Measurements from ENCODE around the gene ANKRD33. TPM values are rescaled to one million over a fixed set of nuclear protein-coding genes. Genes with fewer than 3 reads are reported as not detected.

ANKRD33 gene
- total RNA-seq, 6 experiments from 2014 or later = not detected

GRCh38 chr12:51869931-51870330 is 18.0 kb upstream of the ANKRD33 start:
- no peak overlapping the region for H3K27ac Mint-ChIP-seq
- H3K4me3 Mint-ChIP-seq = peak overlapping the region; percentile 37; the same call in 1 of the 2 replicates
- no peak for DNase-seq
- H3K27me3 Mint-ChIP-seq (ENCODE audit: insufficient read depth) = peaks cover 14% of the 10 kb centered on the region
- no peaks in the 10 kb centered on the region for H3K9me3 Mint-ChIP-seq
- peaks cover 14% of the 10 kb centered on the region for H3K4me1 Mint-ChIP-seq (ENCODE audit: low read depth)
- TF ChIP-seq CTCF (IDR thresholded peaks at IDR 0.05) = no peak
- no peaks in the 10 kb centered on the region for H3K36me3 Mint-ChIP-seq (ENCODE audit: low read depth)

- Mint-ChIP-seq H3K9me3 (no peaks in the 10 kb centered on the region), H3K4me3 (no peak overlapping the region), H3K27me3 (ENCODE audit: insufficient read depth) (peaks cover 13% of the 10 kb centered on the region), H3K27ac (no peak overlapping the region), H3K36me3 (ENCODE audit: low read depth) (no peaks in the 10 kb centered on the region), H3K4me1 (ENCODE audit: low read depth) (peaks cover 14% of the 10 kb centered on the region)
- TF ChIP-seq CTCF (IDR thresholded peaks at IDR 0.05) = no peak
- DNase-seq = no peak
Observed at GRCh38 chr12:51870504-51870903, 17.4 kb upstream of the ANKRD33 start.

DNA sequence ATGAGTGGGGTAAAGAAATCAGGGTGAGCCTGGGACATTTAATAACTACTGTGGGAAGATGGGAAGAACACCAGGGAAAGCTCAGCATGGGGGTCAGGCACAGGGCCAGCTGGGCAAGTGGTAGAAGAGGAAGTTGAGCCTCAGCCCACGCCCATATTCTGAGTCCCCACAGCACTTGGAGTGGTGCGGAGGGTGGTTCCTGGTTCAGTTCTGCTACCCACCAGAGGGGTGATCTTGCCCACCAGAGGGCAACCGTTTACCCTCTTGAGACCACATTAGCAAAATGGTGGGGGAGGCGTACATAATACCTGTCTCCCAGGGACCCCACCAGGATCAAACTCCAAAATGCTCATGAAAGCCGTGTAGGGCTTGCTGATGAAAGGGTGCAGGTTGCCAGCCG is 16.8 kb upstream of the ANKRD33 start:
- H3K4me3 Mint-ChIP-seq = no peak overlapping the region
- no peaks in the 10 kb centered on the region for H3K9me3 Mint-ChIP-seq
- H3K4me1 Mint-ChIP-seq (ENCODE audit: low read depth) = peaks cover 14% of the 10 kb centered on the region
- H3K27me3 Mint-ChIP-seq (ENCODE audit: insufficient read depth) = peaks cover 13% of the 10 kb centered on the region
- DNase-seq = no peak
- peak; percentile 14; the same call in 1 of the 2 replicates for TF ChIP-seq CTCF (IDR thresholded peaks at IDR 0.05)
- H3K27ac Mint-ChIP-seq = no peak overlapping the region
- no peaks in the 10 kb centered on the region for H3K36me3 Mint-ChIP-seq (ENCODE audit: low read depth)

DNA sequence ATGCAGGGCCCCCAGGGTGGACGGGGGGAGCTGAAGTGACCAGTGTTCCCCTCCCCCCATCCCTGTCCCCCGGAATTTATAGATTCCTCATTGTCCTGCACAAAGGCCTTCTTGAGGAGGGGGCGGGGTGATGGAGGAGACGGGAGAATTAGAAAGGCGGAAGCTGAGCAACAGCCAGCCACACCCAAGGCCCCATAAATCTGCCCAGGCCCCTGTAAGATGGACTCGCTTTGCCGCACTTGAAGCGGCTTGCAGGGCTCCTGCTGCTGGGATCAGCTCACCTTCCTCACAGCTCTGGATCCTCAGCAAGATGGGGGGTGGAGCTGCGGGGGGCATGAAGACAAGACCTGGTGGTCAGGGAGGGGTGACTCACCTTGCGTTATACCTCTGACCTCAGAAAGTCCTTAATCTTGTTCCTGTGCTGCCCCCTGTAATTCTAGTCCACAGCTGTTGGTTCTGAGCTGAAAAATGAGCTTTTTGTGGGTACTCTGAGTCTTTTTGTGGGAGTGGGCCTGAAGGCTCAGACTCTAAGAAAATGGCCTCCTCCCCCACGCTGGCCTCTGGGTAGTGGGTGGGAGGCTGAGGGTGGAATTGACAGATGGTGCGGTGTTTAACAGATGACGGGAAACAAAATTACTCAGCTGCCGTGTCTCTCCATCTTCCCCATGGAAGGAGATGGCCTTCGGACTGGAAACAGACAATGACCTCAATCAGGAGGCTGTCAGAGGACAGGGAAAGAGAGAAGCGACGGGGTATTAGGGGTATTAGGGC is 15.8 kb upstream of the ANKRD33 start:
- Mint-ChIP-seq H3K27ac (no peak overlapping the region), H3K27me3 (ENCODE audit: insufficient read depth) (peaks cover 13% of the 10 kb centered on the region), H3K4me3 (no peak overlapping the region), H3K4me1 (ENCODE audit: low read depth) (peaks cover 14% of the 10 kb centered on the region), H3K36me3 (ENCODE audit: low read depth) (no peaks in the 10 kb centered on the region), H3K9me3 (no peaks in the 10 kb centered on the region)
- no peak for TF ChIP-seq CTCF (IDR thresholded peaks at IDR 0.05)
- DNase-seq = no peak

GRCh38 chr12:51872689-51872981 is 15.3 kb upstream of the ANKRD33 start:
- peaks cover 14% of the 10 kb centered on the region for H3K4me1 Mint-ChIP-seq (ENCODE audit: low read depth)
- no peak overlapping the region for H3K4me3 Mint-ChIP-seq
- peaks cover 13% of the 10 kb centered on the region for H3K27me3 Mint-ChIP-seq (ENCODE audit: insufficient read depth)
- TF ChIP-seq CTCF (IDR thresholded peaks at IDR 0.05) = no peak
- no peak overlapping the region for H3K27ac Mint-ChIP-seq
- no peaks in the 10 kb centered on the region for H3K36me3 Mint-ChIP-seq (ENCODE audit: low read depth)
- DNase-seq = no peak
- H3K9me3 Mint-ChIP-seq = no peaks in the 10 kb centered on the region

Data from HFFc6 (cell line).